SJSA1 (cell line): ENCODE data around the gene HOXC10. TPM values are rescaled to one million over a fixed set of nuclear protein-coding genes. Genes with fewer than 3 reads are reported as not detected.

ENCODE experiments used
- DNase-seq, 2 experiments: peaks; one replicate each; pipeline ENCODE4 v3.0.0-alpha.2; 2015 to 2020; ENCODE audit warnings: low spot score in 2 of 2, low read depth in 1 of 2
- H3K27ac ChIP-seq: fragments of 250-450 bp; sonication (Bioruptor Pico); 2 replicates; pipeline ENCODE4 v1.5.1; 2020; ENCODE audit warnings: mild to moderate bottlenecking, moderate library complexity
- H3K27me3 ChIP-seq: fragments of 250-450 bp; sonication (Bioruptor Pico); replicated peaks from 2 replicates; pipeline ENCODE4 v1.5.1; 2020; ENCODE audit warnings: mild to moderate bottlenecking, moderate library complexity
- H3K36me3 ChIP-seq: fragments of 250-450 bp; sonication (Bioruptor Pico); 2 replicates; pipeline ENCODE4 v1.5.1; 2020; ENCODE audit warnings: mild to moderate bottlenecking
- H3K4me1 ChIP-seq: fragments of 250-450 bp; sonication (Bioruptor Pico); replicated peaks from 2 replicates; pipeline ENCODE4 v1.6.1; 2021; ENCODE audit warnings: mild to moderate bottlenecking
- H3K4me3 ChIP-seq: fragments of 250-450 bp; sonication (Bioruptor Pico); 2 replicates; pipeline ENCODE4 v1.5.1; 2020; ENCODE audit warnings: mild to moderate bottlenecking
- H3K9me3 ChIP-seq: fragments of 250-450 bp; sonication (Bioruptor Pico); replicated peaks from 2 replicates; pipeline ENCODE4 v1.5.1; 2020; ENCODE audit warnings: mild to moderate bottlenecking
- total RNA-seq: library from RNA; depleted of rRNA; stranded (reverse); fragments of >200 nt; shearing (Covaris generic); gene quantifications from 2 replicates; pipeline ENCODE4 v1.2.3, GENCODE V29; 2014

The HOXC10 gene
- total RNA-seq, 1 experiment from 2014 or later, result 7.5 TPM

DNA sequence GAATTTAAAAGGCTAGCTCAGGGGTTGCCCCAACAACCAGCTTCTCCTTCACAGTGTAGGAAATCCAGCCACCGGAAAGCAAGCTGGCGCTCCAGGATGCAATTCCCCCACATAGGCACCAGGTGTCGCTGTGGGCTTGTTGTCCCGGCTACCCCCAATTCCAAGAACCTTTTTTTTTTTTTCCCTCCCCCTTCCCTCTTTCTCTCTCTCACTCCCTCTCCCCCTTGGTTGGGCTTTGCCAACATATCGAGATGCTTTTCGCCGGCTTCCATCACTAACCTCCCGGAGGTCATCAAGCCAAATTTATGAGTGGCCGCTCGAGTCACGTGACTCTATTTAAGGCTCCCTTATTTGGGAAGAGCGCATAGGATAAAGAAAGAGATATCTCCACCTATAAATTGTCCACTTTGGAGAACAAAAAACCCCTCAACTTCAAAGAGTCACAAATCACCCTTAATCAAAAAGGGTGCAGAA is 47.7 kb downstream of the HOXC10 start, which contains the start of gene HOXC5:
Gene HOXC5 (plus strand): TSS at position 424 of the 474 bp plus-strand sequence. CDS start 73 bp downstream, outside the sequence.
- H3K4me3 ChIP-seq, result no peak within 1 kb of the TSS
- DNase-seq, result peak in 1 of 2 experiments; percentile 72
- peaks cover 58% of the 10 kb centered on the region for H3K36me3 ChIP-seq

DNA sequence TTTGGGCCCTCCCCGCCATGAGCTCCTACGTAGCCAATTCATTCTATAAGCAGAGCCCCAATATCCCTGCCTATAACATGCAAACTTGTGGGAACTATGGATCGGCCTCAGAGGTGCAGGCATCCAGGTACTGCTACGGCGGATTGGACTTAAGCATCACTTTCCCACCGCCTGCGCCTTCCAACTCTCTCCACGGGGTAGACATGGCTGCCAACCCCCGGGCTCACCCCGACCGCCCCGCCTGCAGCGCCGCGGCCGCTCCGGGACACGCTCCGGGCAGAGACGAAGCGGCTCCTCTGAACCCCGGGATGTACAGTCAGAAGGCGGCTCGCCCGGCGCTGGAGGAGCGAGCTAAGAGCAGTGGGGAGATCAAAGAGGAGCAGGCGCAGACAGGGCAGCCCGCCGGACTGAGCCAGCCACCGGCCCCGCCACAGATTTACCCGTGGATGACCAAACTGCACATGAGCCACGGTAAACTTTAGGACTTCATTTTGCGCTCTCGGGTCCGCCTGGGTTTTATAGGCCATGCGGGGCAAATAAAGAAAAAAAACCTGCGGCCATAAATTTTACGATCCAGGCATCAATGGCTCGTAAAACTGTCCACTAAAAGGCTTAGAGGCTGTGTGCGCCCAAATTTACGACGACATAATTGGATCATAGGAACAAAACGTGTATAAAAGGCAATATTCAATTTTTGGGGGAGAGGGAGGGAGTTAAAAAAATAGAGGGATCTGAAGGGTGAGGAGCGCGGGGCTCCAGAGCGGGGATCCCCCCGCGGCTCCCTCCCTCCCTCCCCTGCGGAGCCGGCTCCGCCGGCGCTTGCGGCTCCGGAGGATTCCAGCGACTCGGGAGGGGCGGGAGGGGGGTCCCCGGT is 48.4 kb downstream of the HOXC10 start:
- Histone ChIP-seq H3K4me3 (no peak overlapping the region), H3K27ac (no peak overlapping the region), H3K27me3 (no peaks in the 10 kb centered on the region), H3K4me1 (no peaks in the 10 kb centered on the region), H3K9me3 (no peaks in the 10 kb centered on the region), H3K36me3 (peaks cover 56% of the 10 kb centered on the region)
- no peak for DNase-seq

More for the DNA sequence above, 47.7 kb downstream of the HOXC10 start, which contains the start of gene HOXC5:
- no peaks in the 10 kb centered on the region for H3K4me1 ChIP-seq
- no peak within 1 kb of the TSS for H3K27ac ChIP-seq
- no peaks in the 10 kb centered on the region for H3K27me3 ChIP-seq
- H3K9me3 ChIP-seq, result no peaks in the 10 kb centered on the region

DNA sequence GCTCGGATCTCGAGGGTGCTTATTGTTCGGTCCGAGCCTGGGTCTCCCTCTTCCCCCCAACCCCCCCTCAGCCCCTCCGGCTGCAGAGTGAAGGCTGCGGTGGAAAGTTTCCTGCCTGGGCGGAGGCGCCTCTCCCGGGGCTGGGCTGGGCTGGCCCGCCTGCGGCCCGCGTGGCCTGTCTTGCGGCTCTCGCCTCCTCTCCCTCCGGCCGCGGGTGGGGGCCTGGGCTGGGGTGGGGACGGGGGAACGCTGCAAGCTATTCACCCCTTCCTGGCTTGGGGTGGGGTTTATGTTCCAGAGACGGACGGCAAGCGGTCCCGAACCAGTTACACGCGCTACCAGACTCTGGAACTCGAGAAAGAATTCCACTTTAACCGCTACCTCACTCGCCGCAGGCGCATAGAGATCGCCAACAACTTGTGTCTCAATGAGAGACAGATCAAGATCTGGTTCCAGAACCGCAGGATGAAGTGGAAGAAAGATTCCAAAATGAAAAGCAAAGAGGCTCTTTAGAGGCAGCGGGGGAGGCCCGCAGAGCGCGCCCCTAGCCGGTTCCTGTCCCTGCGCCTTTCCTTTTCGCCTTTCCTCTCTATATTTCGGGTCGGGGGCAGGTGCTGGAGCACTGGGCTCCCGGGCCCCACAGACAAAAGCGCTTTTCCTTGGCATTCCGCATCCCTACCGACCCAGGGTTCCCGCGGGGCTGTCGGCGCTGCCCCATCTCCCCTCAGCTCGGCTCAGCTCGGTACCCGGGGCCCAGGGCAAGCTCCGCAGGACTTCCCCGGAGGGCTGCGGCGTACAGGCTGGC is 49.2 kb downstream of the HOXC10 start:
- Histone ChIP-seq H3K4me3 (no peak overlapping the region), H3K27me3 (no peaks in the 10 kb centered on the region), H3K36me3 (peaks cover 49% of the 10 kb centered on the region), H3K27ac (no peak overlapping the region), H3K9me3 (no peaks in the 10 kb centered on the region), H3K4me1 (no peaks in the 10 kb centered on the region)
- no peak for DNase-seq

DNA sequence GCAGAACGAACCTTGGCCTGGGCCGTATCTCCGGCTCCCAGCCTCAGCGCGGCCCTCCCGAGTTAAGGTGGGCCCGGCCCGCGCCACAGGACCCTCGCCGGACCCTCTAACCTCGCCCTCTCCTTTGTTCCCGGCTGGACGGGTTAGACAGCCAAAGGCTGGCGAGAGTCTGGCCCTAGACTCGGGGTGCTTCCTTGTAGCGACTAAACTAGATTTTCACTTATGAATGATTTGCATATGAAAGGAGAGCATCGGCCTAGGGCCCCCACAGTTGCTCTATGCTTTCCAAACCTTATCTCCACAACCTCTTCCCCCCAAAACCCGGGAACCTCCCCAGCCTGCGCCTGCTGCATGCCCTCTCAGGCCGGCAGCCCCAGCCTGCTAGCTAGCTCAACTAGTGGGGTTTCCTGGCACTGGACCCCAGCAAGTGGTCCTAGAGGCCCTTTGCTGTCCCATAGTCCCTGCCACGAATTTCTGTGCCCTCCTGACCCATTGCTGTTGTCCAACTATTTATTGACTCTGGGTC is 49.9 kb downstream of the HOXC10 start:
- H3K4me1 ChIP-seq, result no peaks in the 10 kb centered on the region
- DNase-seq, result no peak
- no peak overlapping the region for H3K27ac ChIP-seq
- H3K4me3 ChIP-seq, result no peak overlapping the region
- H3K9me3 ChIP-seq, result no peaks in the 10 kb centered on the region
- peaks cover 44% of the 10 kb centered on the region for H3K36me3 ChIP-seq
- no peaks in the 10 kb centered on the region for H3K27me3 ChIP-seq

DNA sequence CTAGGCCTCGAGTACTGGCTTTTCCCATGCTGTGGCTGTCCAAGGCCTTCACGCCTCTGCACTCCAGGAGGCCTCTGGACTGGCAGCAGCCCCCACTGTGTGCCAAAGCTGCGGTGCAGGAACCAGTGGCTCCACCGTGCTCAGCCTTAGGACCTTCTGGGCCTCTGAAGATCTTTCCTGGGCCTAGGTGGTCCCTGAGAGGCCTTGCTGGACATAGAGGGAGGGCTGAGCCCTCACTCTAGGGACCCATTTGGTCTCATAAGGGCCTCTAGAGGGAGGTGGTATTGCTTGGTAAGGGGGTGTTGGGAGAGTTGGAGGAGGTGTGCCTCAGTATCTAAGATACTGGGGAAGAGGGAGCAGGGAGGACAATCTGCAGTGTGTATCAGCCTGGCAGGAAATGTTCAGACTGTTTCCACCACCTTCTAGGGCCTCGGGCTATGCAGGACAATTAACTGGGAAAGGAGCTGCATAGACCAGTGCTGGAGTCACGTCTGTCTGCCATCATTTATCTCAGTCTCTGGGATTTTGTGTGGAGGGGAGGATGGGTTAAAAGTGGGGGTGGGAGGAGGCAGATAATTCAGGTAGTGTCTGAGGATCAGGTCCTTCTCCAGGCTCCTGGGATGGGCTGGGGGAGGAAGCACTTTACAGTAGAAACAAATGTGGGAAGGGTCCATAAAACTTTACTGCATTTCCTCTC is 50.8 kb downstream of the HOXC10 start:
- DNase-seq, result no peak
- Histone ChIP-seq H3K36me3 (peaks cover 35% of the 10 kb centered on the region), H3K4me3 (no peak overlapping the region), H3K9me3 (no peaks in the 10 kb centered on the region), H3K27me3 (no peaks in the 10 kb centered on the region), H3K27ac (no peak overlapping the region), H3K4me1 (no peaks in the 10 kb centered on the region)

DNA sequence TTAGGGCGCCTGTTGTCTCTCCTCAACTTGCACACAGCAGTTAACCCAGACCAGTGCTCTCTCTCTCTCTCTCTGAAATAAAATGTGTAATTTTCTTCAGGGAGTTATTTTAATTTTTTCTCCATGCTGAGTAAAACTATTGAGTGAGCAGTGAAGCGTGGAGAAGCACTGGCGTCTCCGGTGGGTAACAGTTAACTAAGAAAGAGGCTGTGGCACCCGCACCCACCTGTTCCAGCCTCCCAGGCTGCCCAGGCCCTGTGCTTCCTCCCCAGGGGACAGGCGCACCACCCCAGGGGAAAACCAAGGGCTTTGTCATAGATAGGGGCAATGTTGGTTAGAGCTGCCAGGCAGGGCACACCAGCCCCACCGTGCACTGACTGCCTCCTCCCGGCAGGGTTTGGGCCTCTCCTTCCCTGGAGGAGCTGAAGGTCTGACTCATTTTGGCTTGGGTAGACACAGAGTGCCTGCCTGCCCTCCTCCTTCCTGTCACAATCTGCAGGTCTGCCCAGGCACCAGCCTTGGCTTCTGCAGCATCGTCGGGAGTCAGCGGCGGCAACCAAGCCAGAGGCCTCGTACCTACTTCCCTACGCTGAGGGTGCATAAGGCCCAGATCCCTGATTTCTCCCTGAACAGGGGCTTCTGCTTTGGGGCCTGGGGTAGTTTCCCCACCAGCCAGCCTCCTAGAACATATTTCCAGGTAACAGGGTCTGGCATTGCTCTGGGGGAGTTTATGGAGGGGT is 51.8 kb downstream of the HOXC10 start:
- no peak for DNase-seq
- H3K4me1 ChIP-seq, result no peaks in the 10 kb centered on the region
- no peak overlapping the region for H3K4me3 ChIP-seq
- peaks cover 25% of the 10 kb centered on the region for H3K36me3 ChIP-seq
- H3K27me3 ChIP-seq, result no peaks in the 10 kb centered on the region
- no peak overlapping the region for H3K27ac ChIP-seq
- no peaks in the 10 kb centered on the region for H3K9me3 ChIP-seq

DNA sequence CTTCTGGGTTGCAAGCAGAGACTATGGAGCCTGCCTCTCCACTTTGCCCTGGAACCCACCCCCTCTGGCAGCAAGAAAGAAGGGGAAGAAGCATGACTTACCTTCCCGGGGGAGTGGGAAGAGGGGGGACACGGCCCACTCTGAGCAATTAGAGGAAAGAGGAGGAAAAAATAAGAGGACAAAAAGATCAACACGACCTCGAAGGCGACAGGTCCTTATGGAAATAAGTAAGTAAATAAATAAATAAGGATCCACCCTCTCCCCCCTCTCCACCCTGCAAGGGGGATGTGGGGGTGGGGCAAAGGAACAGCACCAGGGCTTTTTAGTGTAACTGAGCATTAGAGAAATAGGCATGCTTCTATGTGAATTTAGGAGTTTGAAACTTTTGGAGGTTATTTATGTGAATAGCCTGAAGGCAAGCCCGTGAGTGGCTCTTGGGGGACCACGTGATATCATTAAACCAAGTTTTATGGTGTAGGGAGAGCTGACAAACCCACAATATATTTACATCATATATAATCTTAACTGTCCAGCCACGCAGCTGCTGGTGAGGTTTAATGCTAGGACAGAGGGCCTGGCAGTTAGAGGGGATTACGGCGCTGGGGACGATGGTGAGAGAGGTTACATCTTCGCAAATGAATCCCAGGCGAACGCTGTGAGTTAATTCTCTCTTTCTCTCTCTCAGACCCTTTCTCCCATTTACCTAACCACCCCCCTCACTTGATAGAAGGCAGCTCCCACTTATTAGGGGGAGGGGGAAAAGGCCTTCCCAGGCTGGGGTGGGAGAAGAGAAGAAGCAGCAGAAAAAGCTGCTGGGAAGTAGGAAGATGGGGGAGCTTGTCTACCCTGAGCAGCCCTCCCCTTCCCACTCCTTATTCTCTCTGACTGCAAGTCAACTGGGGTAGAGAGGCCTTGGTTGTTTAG is 52.7 kb downstream of the HOXC10 start:
- H3K36me3 ChIP-seq, result peaks cover 22% of the 10 kb centered on the region
- no peaks in the 10 kb centered on the region for H3K4me1 ChIP-seq
- no peaks in the 10 kb centered on the region for H3K9me3 ChIP-seq
- DNase-seq, result no peak
- no peak overlapping the region for H3K27ac ChIP-seq
- H3K4me3 ChIP-seq, result no peak overlapping the region
- no peaks in the 10 kb centered on the region for H3K27me3 ChIP-seq

DNA sequence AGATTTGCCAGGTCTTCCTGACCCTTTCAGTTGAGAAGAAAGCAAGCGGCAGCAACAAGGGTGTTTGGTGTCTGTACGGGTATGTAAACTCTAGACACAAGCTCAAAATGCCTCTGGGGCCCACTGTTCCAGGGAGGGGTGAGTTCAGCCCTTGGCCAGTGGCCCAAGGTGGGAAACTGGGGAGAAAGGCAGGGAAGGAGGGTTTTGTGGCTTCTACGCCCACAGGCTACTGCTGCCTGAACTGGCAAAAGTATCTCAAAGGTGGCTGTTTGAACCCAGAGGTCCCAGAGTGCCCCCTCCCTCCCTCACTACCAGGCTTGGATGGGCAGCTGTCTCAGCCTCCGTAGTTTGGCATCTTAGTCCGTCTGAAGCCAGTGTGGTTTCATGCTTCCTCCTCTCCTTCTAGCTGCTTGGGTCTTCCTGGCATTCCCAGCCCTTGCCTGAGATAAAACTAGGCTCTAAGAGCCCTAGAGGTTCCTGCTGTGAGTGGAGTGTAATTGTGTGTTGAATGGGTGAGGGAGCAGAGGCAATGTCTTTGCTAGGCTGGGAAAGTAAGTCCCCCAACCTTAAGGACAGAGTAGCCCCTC is 53.4 kb downstream of the HOXC10 start:
- Histone ChIP-seq H3K9me3 (no peaks in the 10 kb centered on the region), H3K36me3 (peaks cover 14% of the 10 kb centered on the region), H3K4me3 (no peak overlapping the region), H3K27me3 (no peaks in the 10 kb centered on the region), H3K4me1 (no peaks in the 10 kb centered on the region), H3K27ac (no peak overlapping the region)
- no peak for DNase-seq

DNA sequence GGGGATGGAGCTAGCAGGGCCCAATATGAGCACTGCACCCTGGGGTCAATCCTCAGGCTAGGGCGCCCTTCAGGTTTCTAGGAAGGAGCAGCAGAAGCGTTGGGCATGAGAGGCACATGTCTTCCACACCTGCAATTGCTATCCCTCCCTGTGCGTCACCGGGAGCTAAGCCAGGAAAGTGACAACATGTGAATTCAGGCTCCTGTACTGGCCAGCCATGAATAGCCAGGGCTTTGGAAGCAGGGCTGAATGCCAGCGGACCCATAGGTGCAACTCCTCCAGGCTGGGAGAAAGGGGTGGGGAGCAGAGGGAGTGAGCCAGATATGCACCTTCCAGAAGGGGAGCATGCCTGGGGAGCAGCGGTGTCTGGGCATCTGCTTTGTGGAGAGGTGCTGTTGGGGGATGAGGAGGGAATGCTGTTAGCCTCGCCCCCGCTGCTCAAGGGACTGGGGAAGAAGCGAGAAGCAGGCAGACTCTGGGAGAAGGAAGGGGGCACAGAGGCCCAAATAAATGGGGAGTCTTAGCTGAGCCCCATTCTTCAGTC is 54.0 kb downstream of the HOXC10 start:
- H3K36me3 ChIP-seq, result peaks cover 14% of the 10 kb centered on the region
- no peak for DNase-seq
- H3K4me3 ChIP-seq, result no peak overlapping the region
- no peaks in the 10 kb centered on the region for H3K9me3 ChIP-seq
- H3K4me1 ChIP-seq, result no peaks in the 10 kb centered on the region
- no peaks in the 10 kb centered on the region for H3K27me3 ChIP-seq
- no peak overlapping the region for H3K27ac ChIP-seq

DNA sequence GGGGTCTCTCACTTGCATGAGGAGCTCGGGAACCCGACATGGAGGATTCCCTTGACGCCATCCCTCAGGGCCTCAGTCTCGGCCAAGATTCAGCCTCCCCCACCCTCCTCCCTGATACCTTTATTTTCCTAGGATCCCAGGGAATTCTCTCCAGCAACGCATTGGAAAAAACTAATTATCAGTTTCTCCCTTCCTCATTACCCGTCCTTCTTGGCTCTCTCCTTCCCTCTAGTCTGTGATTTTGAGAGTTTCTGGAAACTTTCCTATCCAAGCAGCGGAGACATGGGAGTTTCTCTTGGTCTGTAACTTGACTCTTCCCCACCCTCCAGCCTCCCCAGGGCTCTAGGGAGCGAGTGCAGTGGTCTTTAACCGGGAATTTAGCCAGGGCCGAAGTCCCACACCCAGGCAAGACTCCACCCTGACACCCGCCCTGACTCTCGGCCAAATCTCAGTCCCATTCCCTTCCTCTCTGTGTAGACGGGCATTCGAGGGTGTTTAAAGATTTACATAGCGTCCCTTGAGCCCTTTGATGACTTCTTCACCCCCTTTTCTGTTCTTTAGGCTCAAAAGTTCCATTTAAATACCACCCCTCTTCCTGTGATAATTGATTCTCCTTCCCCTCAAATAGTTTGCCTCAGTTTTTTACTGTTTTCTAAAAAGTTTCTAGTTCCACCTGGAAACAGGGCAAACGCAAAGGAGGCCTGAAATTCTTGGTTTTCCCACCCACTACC is 54.6 kb downstream of the HOXC10 start:
- no peak for DNase-seq
- Histone ChIP-seq H3K4me1 (no peaks in the 10 kb centered on the region), H3K9me3 (no peaks in the 10 kb centered on the region), H3K27ac (no peak overlapping the region), H3K4me3 (no peak overlapping the region), H3K36me3 (peaks cover 10% of the 10 kb centered on the region), H3K27me3 (no peaks in the 10 kb centered on the region)
